WTC11 (cell line): ENCODE results near the gene TSSK1B. TPM values are rescaled to one million over a fixed set of nuclear protein-coding genes. Genes with fewer than 3 reads are reported as not detected.

Experiments
- ATAC-seq: fragments of 200-7000 bp; cut with Tn5 transposase; 2 replicates; pipeline ENCODE4 v1.10.0; 2021; ENCODE audit warnings: mild to moderate bottlenecking, moderate library complexity
- CTCF ChIA-PET: fragments of 300-600 bp; sonication (Branson Sonifier 250); formaldehyde crosslinking; loops from one replicate; lab custom pipeline; 2021; ENCODE audit warnings: antibody characterized with exemption; lab: Charles Lee
- POLR2A ChIA-PET: fragments of 350-600 bp; sonication (Branson Sonifier 250); formaldehyde crosslinking; loops from one replicate; lab custom pipeline; 2021; ENCODE audit warnings: antibody characterized with exemption; lab: Charles Lee
- DNase-seq: peaks from one replicate; pipeline ENCODE4 v3.0.0; 2021; ENCODE audit warnings: low spot score
- H3K27ac Mint-ChIP-seq: 2 replicates; pipeline ENCODE4 v1.8.0; 2021; ENCODE audit warnings: mixed read lengths
- H3K27me3 Mint-ChIP-seq: 2 replicates; pipeline ENCODE4 v1.8.0; 2021; ENCODE audit warnings: low read depth, mild to moderate bottlenecking, moderate library complexity, mixed read lengths
- H3K36me3 Mint-ChIP-seq: 2 replicates; pipeline ENCODE4 v1.8.0; 2021; ENCODE audit warnings: mixed read lengths
- H3K4me1 Mint-ChIP-seq: 2 replicates; pipeline ENCODE4 v1.8.0; 2022; ENCODE audit warnings: mixed read lengths
- H3K4me3 Mint-ChIP-seq: 2 replicates; pipeline ENCODE4 v1.8.0; 2021; ENCODE audit warnings: mild to moderate bottlenecking, moderate library complexity, mixed read lengths
- H3K9me3 Mint-ChIP-seq: 2 replicates; pipeline ENCODE4 v1.8.0; 2021; ENCODE audit warnings: mixed read lengths
- ATF6 ChIP-seq: sonication (generic); formaldehyde crosslinking; IDR thresholded peaks from 2 replicates; pipeline ENCODE4 v1.8.1; 2023; ENCODE audit warnings: mild to moderate bottlenecking, missing genetic modification reagents
- CDX4 ChIP-seq: fragments of 250-450 bp; sonication (Bioruptor Pico); IDR thresholded peaks from 2 replicates; pipeline ENCODE4 v1.9.0; 2021; ENCODE audit warnings: moderate library complexity, mild to moderate bottlenecking, inconsistent platforms, borderline replicate concordance
- E2F5 ChIP-seq: sonication (generic); formaldehyde crosslinking; IDR thresholded peaks from 2 replicates; pipeline ENCODE4 v1.8.1; 2022; ENCODE audit warnings: mild to moderate bottlenecking, moderate library complexity, missing genetic modification reagents
- FOXJ3 ChIP-seq: sonication (generic); formaldehyde crosslinking; IDR thresholded peaks from 2 replicates; pipeline ENCODE4 v1.9.0; 2021; ENCODE audit warnings: missing genetic modification reagents, mild to moderate bottlenecking, borderline replicate concordance
- FOXK1 ChIP-seq: sonication (generic); formaldehyde crosslinking; IDR thresholded peaks from 2 replicates; pipeline ENCODE4 v1.8.0; 2022; ENCODE audit warnings: mild to moderate bottlenecking, moderate library complexity, missing genetic modification reagents
- FOXP1 ChIP-seq: sonication (generic); formaldehyde crosslinking; IDR thresholded peaks from 2 replicates; pipeline ENCODE4 v1.8.0; 2022; ENCODE audit warnings: missing genetic modification reagents, mild to moderate bottlenecking, moderate library complexity, borderline replicate concordance
- GTF2I ChIP-seq: fragments of 250-450 bp; sonication (Bioruptor Pico); conservative IDR thresholded peaks from 2 replicates; pipeline ENCODE4 v1.4.0; 2021; ENCODE audit warnings: mild to moderate bottlenecking
- JAZF1 ChIP-seq: fragments of 250-450 bp; sonication (Bioruptor Pico); IDR thresholded peaks from 2 replicates; pipeline ENCODE4 v1.9.0; 2021; ENCODE audit warnings: moderate library complexity, mild to moderate bottlenecking, inconsistent platforms
- MXD4 ChIP-seq: fragments of 250-450 bp; sonication (Bioruptor Pico); IDR thresholded peaks from 2 replicates; pipeline ENCODE4 v1.8.0; 2021; ENCODE audit warnings: mild to moderate bottlenecking, moderate library complexity, borderline replicate concordance
- PRRX2 ChIP-seq: fragments of 250-450 bp; sonication (Bioruptor Pico); IDR thresholded peaks from 2 replicates; pipeline ENCODE4 v1.8.0; 2021; ENCODE audit warnings: mild to moderate bottlenecking
- RORB ChIP-seq: fragments of 250-450 bp; sonication (Bioruptor Pico); IDR thresholded peaks from 2 replicates; pipeline ENCODE4 v1.9.0; 2021; ENCODE audit warnings: mild to moderate bottlenecking
- TCF7 ChIP-seq: sonication (generic); formaldehyde crosslinking; IDR thresholded peaks from 2 replicates; pipeline ENCODE4 v1.8.0; 2022; ENCODE audit warnings: mild to moderate bottlenecking, low read depth, missing genetic modification reagents, moderate library complexity
- TEAD4 ChIP-seq: sonication (generic); formaldehyde crosslinking; IDR thresholded peaks from 2 replicates; pipeline ENCODE4 v1.8.0; 2022; ENCODE audit warnings: mild to moderate bottlenecking, missing genetic modification reagents
- ZNF671 ChIP-seq: fragments of 250-450 bp; sonication (Bioruptor Pico); IDR thresholded peaks from 2 replicates; pipeline ENCODE4 v1.8.0; 2021; ENCODE audit warnings: mild to moderate bottlenecking
- total RNA-seq: library from RNA; stranded (reverse); gene quantifications from 3 replicates; pipeline ENCODE4 v1.2.3, GENCODE V29; 2021
- TF ChIP-seq, protein P1 (sequence below): sonication (generic); formaldehyde crosslinking; IDR thresholded peaks from 2 replicates; pipeline ENCODE4 v1.8.0; 2023; ENCODE audit warnings: mild to moderate bottlenecking, missing genetic modification reagents
- TF ChIP-seq, protein P2 (sequence below): sonication (generic); formaldehyde crosslinking; conservative IDR thresholded peaks from 2 replicates; pipeline ENCODE4 v1.8.1; 2022; ENCODE audit warnings: mild to moderate bottlenecking, missing genetic modification reagents
- TF ChIP-seq, protein P3 (sequence below): sonication (generic); formaldehyde crosslinking; IDR thresholded peaks from 2 replicates; pipeline ENCODE4 v1.8.1; 2023; ENCODE audit warnings: mild to moderate bottlenecking, missing genetic modification reagents
- TF ChIP-seq, protein P4 (sequence below): sonication (generic); formaldehyde crosslinking; IDR thresholded peaks from 2 replicates; pipeline ENCODE4 v1.8.1; 2023; ENCODE audit warnings: mild to moderate bottlenecking, missing genetic modification reagents, moderate library complexity
- TF ChIP-seq, protein P5 (sequence below): sonication (generic); formaldehyde crosslinking; IDR thresholded peaks from 2 replicates; pipeline ENCODE4 v1.8.0; 2023; ENCODE audit warnings: missing genetic modification reagents

TSSK1B gene
- total RNA-seq, 1 experiment from 2014 or later: not detected

DNA sequence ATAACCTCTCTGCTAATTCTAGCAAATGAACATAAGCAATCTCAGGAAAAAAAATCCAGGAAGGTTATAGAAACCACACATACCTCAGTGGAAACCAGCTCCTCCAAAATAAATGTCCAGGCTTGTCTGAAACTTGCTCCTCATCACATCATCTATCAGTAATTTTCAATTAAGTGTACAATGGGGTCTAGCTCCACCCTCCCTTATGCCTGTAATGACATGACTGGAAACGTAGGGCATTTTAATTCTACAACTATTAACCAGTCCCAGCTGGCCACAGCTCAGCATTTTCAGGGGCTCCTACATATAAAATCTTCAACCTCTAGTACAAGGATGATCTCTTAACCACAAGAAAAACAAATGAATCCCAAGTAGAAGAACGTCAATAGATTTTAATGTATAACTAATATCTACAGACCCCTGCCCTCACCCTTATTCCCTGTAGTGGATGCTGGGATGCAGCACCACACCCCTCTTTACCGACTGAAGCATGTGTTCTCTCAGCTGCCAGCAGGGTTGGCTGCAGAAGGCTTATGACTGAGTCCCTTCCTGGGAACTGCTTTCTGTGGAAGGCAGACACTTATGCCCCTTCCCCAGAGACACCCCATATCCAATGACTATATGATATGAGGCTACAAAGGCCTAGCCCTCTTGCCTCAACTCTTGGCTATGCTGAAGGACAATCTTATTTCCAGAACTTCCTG is 6.8 kb downstream of the TSSK1B start (continued):
- TF ChIP-seq, protein P1, sequence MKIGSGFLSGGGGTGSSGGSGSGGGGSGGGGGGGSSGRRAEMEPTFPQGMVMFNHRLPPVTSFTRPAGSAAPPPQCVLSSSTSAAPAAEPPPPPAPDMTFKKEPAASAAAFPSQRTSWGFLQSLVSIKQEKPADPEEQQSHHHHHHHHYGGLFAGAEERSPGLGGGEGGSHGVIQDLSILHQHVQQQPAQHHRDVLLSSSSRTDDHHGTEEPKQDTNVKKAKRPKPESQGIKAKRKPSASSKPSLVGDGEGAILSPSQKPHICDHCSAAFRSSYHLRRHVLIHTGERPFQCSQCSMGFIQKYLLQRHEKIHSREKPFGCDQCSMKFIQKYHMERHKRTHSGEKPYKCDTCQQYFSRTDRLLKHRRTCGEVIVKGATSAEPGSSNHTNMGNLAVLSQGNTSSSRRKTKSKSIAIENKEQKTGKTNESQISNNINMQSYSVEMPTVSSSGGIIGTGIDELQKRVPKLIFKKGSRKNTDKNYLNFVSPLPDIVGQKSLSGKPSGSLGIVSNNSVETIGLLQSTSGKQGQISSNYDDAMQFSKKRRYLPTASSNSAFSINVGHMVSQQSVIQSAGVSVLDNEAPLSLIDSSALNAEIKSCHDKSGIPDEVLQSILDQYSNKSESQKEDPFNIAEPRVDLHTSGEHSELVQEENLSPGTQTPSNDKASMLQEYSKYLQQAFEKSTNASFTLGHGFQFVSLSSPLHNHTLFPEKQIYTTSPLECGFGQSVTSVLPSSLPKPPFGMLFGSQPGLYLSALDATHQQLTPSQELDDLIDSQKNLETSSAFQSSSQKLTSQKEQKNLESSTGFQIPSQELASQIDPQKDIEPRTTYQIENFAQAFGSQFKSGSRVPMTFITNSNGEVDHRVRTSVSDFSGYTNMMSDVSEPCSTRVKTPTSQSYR (CRISPR knock-in tag): no peak

GRCh38 chr5:113425909-113426308 is 8.9 kb downstream of the TSSK1B start:
- CTCF ChIA-PET: no interaction called here
- no peaks in the 10 kb centered on the region for H3K9me3 Mint-ChIP-seq
- no peaks in the 10 kb centered on the region for H3K4me1 Mint-ChIP-seq
- H3K36me3 Mint-ChIP-seq: no peaks in the 10 kb centered on the region
- no peak overlapping the region for H3K27ac Mint-ChIP-seq
- POLR2A ChIA-PET: no interaction called here
- TF ChIP-seq ZNF671 (CRISPR knock-in tag) (no peak), ATF6 (CRISPR knock-in tag) (no peak), MXD4 (CRISPR knock-in tag) (no peak), TEAD4 (CRISPR knock-in tag) (no peak), FOXK1 (CRISPR knock-in tag) (no peak), FOXP1 (CRISPR knock-in tag) (no peak), GTF2I (no peak)
- TF ChIP-seq, protein P2, sequence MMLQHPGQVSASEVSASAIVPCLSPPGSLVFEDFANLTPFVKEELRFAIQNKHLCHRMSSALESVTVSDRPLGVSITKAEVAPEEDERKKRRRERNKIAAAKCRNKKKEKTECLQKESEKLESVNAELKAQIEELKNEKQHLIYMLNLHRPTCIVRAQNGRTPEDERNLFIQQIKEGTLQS (CRISPR knock-in tag): no peak
- TF ChIP-seq, protein P3, sequence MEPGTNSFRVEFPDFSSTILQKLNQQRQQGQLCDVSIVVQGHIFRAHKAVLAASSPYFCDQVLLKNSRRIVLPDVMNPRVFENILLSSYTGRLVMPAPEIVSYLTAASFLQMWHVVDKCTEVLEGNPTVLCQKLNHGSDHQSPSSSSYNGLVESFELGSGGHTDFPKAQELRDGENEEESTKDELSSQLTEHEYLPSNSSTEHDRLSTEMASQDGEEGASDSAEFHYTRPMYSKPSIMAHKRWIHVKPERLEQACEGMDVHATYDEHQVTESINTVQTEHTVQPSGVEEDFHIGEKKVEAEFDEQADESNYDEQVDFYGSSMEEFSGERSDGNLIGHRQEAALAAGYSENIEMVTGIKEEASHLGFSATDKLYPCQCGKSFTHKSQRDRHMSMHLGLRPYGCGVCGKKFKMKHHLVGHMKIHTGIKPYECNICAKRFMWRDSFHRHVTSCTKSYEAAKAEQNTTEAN (CRISPR knock-in tag): no peak
- TF ChIP-seq, protein P4, sequence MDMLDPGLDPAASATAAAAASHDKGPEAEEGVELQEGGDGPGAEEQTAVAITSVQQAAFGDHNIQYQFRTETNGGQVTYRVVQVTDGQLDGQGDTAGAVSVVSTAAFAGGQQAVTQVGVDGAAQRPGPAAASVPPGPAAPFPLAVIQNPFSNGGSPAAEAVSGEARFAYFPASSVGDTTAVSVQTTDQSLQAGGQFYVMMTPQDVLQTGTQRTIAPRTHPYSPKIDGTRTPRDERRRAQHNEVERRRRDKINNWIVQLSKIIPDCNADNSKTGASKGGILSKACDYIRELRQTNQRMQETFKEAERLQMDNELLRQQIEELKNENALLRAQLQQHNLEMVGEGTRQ (CRISPR knock-in tag): no peak
- H3K4me3 Mint-ChIP-seq: no peak overlapping the region
- no peaks in the 10 kb centered on the region for H3K27me3 Mint-ChIP-seq
- DNase-seq: no peak
- ATAC-seq: no peak

GRCh38 chr5:113421693-113422092 is 13.1 kb downstream of the TSSK1B start:
- POLR2A ChIA-PET: no interaction called here
- TF ChIP-seq, protein P5, sequence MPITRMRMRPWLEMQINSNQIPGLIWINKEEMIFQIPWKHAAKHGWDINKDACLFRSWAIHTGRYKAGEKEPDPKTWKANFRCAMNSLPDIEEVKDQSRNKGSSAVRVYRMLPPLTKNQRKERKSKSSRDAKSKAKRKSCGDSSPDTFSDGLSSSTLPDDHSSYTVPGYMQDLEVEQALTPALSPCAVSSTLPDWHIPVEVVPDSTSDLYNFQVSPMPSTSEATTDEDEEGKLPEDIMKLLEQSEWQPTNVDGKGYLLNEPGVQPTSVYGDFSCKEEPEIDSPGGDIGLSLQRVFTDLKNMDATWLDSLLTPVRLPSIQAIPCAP (CRISPR knock-in tag): no peak
- TF ChIP-seq JAZF1 (CRISPR knock-in tag) (no peak), E2F5 (CRISPR knock-in tag) (no peak), FOXJ3 (no peak), CDX4 (CRISPR knock-in tag) (no peak), RORB (CRISPR knock-in tag) (no peak), PRRX2 (CRISPR knock-in tag) (no peak), TCF7 (no peak)
- TF ChIP-seq, all 79 proteins: peak for 0
- CTCF ChIA-PET: interaction anchor here (0.6 to 1.1 kb wide), 2 partner anchors 190 to 477 kb away, joined by 3 read pairs; no protein-coding TSS in a partner anchor
- Mint-ChIP-seq H3K36me3 (no peaks in the 10 kb centered on the region), H3K9me3 (no peaks in the 10 kb centered on the region), H3K27ac (no peak overlapping the region), H3K4me1 (no peaks in the 10 kb centered on the region), H3K27me3 (no peaks in the 10 kb centered on the region), H3K4me3 (no peak overlapping the region)
- ATAC-seq: no peak
- no peak for DNase-seq
